HG03571 (cell line): ENCODE data around the gene MAPK7.
"Not testable (repeated sequence)": the region's sequence is repeated elsewhere in the genome, so short reads cannot be mapped to it uniquely, and the experiment has no call there.

Experiments
- ATAC-seq: cut with Tn5 transposase; IDR thresholded peaks from one replicate; pipeline ENCODE4 v1.9.1; 2021; ENCODE audit not compliant: unreplicated experiment

MAPK7 gene

DNA sequence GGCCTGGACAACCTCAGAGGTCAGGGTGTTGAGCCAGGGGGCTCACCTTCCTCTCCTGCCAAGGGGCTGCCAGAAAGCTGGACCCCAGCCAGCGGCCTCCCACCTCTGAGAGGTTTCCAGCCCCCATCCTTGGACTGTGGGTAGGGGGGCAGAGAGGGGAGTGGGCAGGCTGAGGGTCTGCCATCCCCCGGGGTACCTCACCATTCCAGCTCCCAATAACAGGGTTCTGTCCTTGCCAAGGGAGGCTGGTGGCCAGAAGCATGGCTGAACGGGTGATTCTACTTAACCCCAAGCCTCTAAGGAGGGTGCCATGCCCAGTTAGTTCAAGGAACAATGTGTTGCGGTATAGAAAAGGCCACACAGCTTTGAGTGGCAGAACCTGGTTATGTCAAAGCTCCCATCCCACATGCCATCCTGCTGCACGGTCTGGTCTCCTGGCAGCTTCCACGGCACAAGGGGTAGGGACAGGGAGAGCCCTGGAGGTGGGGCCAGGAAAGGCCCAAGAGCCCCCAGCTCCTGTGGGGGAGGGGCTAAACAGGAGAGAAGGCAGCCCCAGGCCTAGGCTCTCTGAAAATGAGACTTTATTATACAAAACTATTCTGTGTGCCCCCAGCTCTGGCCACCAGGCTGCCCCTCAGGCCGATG lies 35.6 kb upstream of the MAPK7 start:
- no peak for ATAC-seq

- ATAC-seq, result no peak
These were observed 35.1 kb upstream of the MAPK7 start for GRCh38 chr17:19343256-19343630.

DNA sequence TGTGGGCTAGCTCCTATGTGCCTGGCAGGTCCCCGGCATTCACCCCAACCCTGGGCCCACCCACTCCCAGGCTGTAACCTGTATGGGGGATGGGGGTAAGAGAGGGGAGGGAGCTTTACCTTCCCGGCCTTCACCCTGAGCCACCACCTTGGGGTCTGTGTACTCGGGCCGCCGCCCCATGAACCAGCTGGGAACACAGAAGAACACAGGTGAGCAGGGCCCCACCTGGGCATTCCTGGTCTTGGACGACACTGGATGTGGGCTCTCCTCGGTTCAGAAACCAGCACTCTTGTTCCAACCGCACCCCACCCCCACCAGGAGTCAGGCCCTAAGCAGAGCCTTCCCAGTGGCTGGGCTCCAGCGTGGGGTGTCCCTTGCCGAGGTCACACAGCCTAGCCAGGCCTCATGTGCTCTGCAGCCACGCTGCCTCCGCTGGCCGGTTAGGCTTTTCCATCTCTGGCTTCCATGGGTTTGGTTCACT lies 34.6 kb upstream of the MAPK7 start:
- ATAC-seq, result no peak

DNA sequence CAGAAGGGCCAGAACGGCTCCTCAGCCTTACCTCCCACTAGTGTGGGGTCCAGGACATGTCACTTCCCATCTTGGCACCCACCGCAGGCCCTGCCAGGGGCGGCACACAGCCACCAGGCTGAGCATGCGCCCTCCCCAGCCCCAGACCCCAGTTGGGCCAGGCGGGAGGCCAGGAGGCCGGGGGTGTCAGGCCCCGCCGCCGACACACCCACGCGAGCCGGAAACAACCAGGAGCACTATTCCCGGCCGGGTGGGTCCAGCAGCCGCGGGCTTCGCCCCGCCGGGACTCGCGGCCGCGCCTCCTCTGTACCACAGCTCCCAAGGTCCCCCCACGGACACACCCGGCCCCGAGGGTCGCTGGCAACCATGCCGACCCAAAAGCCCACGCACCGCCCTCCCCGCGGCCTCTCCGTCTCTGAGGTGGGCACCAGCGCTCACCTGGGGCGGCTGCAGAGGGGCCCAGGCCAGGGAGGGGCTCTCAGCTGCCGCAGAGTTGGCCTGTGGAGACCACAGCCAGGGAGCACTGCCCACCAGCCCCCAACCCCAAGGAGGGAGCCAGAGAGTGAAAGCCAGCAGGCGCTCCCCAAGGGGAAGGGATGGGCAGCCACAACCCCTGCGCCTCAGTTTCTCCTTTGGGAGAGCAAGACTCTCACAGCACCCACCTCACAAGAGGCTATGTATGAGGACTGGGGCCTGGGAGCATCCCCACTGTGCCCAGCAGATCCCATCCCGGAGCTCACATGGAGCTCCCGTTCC lies 33.8 kb upstream of the MAPK7 start:
- no peak for ATAC-seq

DNA sequence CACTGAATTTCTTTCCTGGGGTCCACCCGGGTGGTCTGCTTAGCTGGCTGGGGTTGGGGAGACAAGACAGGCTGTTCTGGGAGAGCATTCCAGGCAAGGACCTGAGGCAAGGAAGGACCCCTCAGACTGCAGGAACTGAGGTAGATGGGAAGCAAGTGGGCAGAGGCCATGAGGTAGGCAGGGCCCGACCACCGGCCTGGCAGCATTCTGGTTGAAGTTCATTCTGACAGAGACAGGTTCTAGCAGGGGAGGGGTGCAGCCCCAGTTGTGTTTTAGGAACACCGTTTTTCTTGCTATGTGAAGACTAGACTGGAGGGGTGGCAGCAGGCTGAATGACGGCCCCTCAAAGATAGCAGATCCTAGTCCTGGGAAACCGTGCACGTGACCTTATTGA lies 33.2 kb upstream of the MAPK7 start:
- no peak for ATAC-seq

GRCh38 chr17:19345486-19346350 lies 32.6 kb upstream of the MAPK7 start:
- ATAC-seq, result no peak

DNA sequence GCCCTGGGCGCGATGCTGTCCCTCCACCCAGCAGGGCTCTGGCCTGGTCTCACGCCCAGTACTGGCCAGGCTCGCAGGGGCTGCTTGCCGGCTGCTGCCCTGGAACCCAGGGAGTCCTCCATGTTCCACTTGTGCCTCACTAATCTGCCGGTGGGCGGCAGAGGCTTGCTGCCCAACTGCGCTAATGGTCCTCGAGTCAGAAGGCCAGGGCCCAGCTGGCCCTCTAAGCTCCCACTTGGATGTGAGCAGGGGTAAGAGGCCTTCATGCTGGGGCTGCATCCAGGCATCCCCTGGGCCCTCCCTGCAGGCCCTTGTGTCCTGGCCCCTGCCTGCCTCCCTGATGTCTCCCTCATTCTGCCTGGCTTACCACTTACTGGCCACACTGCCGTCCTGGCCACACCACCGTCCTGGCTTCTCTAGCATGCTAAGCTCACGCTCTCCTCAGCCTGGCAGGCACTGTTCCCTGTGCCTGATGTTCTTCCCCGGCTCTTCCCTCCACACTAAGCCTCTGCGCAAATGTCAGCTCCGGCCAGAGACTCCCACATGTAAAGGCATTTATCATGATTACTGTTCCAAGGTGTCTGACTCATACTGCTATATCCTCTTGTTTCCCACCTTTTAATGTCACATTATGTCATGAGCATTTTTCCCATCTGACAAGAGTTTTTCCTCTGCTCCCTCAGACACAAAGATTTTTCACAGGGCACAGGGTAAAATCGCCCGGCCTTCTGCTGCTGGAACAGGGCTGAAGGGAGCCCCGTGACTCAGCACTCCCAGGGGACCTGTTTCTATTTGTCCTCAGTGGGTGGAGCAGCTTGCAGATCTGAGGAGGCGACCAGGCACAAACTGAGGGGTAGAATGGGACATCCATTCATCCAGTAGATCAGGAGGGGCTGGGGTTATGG lies 31.7 kb upstream of the MAPK7 start:
- no peak for ATAC-seq

DNA sequence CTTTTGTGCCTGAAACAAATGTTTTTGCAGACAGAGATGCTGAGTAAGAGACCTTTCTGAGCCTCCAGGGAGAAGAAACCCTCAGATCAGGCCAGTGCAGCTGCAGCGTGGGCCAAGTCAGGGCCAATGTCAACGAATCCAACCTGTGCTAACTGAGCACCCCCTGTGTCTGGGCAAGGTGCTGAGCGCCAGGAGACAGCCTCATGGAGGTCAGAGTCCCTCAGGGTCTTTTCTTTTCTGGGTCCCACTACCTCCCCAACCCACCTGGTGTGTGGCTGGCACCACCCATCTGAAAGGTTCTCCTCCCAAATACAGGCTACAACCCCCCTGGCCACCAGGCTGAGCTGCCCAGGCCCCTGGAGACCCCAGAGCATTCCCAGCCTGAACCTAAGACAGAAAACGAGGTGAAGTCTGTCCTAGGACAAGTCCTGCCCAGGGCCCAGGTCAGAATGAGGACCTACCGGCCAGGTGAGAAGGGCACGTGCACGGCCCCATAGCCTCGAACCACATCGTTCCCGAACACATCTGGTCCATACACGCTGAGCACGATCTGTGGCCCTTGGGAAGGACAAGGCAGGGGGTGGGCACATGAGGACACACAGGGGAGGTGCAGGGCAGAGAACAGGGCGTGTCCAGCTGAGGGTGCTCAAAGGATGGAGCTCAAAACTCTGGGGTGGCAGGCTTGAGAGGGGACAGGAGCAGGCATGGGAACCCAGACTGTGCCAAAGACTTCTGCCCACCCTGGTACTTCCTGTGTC lies 30.8 kb upstream of the MAPK7 start:
- ATAC-seq, result no peak

DNA sequence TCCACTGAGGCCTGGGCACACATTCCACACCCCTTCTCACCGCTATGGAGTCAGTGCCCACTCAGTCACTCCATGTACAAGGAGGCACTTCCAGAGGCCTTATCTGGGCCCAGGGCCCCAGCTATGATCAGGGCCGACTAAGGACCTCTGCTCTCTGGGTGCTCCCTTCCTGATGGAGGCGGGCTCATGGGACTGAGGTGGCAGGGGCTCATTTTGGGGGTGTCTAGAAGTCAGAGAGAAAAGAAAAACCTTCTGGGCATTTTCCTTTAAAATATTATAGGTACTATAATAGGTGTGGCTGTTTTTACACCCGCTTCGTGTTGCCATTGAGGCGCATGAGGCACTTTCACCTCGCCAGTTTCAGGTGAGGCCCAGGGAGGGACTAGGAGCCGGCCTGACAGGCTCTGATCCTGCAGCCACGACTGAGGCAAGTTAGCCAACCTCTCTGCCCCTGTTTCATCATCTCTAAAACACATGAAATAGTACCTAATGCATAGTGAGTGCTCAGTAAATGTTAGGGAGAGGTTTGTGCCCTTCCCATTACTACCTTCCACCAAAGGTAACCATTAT lies 30.1 kb upstream of the MAPK7 start:
- ATAC-seq, result no peak

DNA sequence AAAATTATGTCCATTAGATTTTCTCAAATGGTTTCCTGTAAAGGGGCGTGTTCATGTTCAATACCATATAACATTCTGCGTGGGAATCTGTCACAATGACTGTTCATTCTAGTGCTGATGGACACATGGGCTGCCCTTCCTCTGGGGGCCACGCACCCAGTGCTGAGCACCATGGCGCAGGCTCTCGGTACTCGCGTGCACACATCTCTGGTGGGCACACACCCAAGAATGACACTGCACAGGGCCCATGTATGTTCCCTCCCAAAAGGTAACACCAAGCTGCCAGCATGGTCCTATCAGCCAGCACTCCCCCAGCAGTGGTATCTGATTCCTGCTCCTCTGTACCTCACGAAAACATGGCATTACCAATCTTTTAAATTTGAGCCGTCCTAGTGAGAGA lies 29.5 kb upstream of the MAPK7 start:
- ATAC-seq, result no peak

DNA sequence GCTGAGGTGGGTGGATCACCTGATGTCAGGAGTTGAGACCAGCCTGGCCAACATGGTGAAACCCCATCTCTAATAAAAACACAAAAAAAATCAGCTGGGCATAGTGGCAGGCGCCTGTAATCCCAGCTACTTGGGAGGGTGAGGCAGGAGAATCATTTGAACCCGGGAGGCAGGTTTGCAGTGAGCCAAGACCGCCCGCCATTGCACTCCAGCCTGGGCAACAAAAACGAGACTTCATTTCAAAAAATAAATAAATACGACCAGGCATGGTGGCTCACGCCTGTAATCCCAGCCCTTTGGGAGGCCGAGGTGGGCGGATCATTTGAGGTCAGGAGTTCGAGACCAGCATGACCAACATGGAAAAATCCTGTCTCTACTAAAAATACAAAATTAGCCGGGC lies 24.9 kb upstream of the MAPK7 start:
- not testable (repeated sequence) for ATAC-seq

- no peak for ATAC-seq
These were observed 23.6 kb upstream of the MAPK7 start for GRCh38 chr17:19354748-19355147.

DNA sequence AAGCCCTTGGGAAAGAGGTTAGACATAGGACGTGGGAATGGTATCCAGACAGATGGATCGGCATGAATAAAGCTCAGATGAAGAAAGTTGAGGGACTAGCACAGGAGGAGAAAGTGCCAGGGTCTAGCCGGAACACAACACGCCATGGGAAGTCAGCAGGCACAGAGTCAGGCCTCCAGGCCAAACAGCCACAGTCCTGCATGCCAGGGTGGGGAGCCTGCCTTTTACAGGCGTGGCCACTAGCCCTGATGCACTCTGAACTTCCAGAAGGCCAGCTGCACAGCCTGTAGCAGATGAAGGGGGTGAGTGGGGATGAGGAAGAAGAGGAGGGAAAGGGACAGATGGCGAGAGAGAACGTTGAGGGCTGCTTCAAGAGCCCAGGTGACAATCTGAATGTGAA lies 20.9 kb upstream of the MAPK7 start:
- ATAC-seq, result no peak

- ATAC-seq, result no peak
These were observed 20.5 kb upstream of the MAPK7 start for GRCh38 chr17:19357761-19358160.

DNA sequence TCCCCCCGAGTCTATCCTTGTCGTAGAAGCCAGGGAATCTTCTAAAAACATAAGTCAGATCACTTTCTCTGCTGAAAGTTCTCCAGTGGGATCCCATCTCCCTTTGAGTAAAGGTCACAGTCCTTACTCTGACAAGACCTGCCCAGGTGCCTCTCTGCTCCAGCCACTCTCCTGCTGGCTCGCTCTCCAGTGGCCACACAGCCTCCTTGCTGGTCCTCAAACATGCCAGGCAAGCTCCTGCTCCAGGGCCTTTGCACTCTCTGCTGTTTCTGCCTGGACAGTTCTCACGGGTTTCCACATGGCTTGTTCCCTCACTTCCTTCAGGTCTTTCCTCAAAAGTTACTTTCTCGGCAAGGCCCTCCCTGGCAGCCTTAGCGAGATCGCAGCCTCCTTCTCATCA lies 19.1 kb upstream of the MAPK7 start:
- ATAC-seq, result no peak

- ATAC-seq, result no peak
These were observed 18.4 kb upstream of the MAPK7 start for GRCh38 chr17:19359856-19360255.

DNA sequence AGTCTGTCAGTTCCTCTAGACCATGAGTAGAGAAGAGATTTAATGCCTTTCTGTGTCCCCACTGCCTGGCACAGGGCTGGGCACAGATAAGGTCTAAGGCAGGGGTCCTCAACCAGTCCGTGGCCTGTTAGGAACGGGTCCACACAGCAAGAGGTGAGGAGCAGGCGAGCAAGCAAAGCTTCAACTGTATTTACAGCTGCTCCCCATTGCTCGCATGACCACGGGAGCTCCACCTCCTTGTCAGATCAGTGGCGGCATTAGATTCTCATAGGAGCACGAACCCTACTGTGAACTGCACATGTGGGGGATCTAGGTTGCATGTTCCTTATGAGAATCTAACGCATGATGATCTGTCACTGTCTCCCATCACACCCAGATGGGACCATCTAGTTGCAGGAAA lies 17.5 kb upstream of the MAPK7 start:
- ATAC-seq, result no peak

- ATAC-seq, result no peak
These were observed 17.0 kb upstream of the MAPK7 start for GRCh38 chr17:19361326-19361725.

DNA sequence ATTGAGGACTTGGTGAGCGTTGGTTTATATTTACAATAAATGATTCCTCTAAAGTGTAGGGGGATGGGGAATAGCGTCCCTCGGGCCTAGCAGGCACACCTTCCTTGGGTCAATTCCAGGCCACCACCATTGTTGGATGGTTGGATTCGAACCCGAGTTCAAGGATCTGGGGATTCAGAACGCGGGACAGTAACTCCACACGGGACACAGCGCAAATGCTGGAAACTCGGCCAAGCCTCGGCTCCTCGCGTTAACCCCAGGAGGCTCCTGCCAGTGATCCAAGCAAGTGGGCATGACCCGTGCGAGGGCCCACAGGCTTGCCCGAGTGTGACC lies 16.4 kb upstream of the MAPK7 start:
- ATAC-seq, result no peak
